Measurements from ENCODE around the gene CARD11. TPM values are rescaled to one million over a fixed set of nuclear protein-coding genes. Genes with fewer than 3 reads are reported as not detected.

The CARD11 gene
- polyA plus RNA-seq, 1 of the 3 experiments (the other 2 are of a cell fraction), result not detected

- Histone ChIP-seq H3K9ac (no peak overlapping the region), H3K4me2 (no peak overlapping the region), H3K27me3 (ENCODE audit: insufficient read depth) (no peaks in the 10 kb centered on the region), H3K4me1 (ENCODE audit: control insufficient read depth in 1 of 2, insufficient read depth in 2 of 2, low read depth in 1 of 2, low read length in 1 of 2) (peaks cover 3 to 13% of the 10 kb centered on the region in 2 experiments; a peak in 3 of 4 replicates), H3K9me2 (no peaks in the 10 kb centered on the region), H3K9me3 (no peaks in the 10 kb centered on the region), H4K20me1 (ENCODE audit: insufficient read depth) (no peaks in the 10 kb centered on the region), H3K27ac (ENCODE audit: low read depth in 2 of 2, low read length in 1 of 2) (no peak overlapping the region), H3K4me3 (ENCODE audit: low read depth in 2 of 2, low read length in 1 of 2) (no peak overlapping the region), H3F3A (replicated peaks; ENCODE audit: insufficient read depth) (peaks cover 4% of the 10 kb centered on the region), H3K36me3 (replicated peaks in 1 of 2; ENCODE audit: control insufficient read depth in 1 of 2, insufficient read depth in 2 of 2, low read length in 1 of 2) (no peaks in the 10 kb centered on the region), H3K79me2 (ENCODE audit: insufficient read depth) (no peaks in the 10 kb centered on the region), H2AFZ (ENCODE audit: low read depth) (no peak overlapping the region)
- 94% methylated on average over 6 of the region's 6 CpGs for WGBS (ENCODE audit: low lambda C conversion rate)
- CTCF ChIA-PET, result interaction anchor here (1.0 kb wide), 1 partner anchor 142 kb away, joined by 6 read pairs; no protein-coding TSS in a partner anchor
- DNase-seq, result no peak
- POLR2A ChIA-PET, result no interaction called here
- no peak for TF ChIP-seq CHD2 (IDR thresholded peaks at IDR 0.05; ENCODE audit: low read length, partially characterized antibody)
- TF ChIP-seq POLR2AphosphoS5 (IDR thresholded peaks at IDR 0.05; ENCODE audit: low read depth, low read length), result no peak
- TF ChIP-seq, protein P1, sequence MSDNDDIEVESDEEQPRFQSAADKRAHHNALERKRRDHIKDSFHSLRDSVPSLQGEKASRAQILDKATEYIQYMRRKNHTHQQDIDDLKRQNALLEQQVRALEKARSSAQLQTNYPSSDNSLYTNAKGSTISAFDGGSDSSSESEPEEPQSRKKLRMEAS (IDR thresholded peaks at IDR 0.05; ENCODE audit: low read depth), result no peak
- no peak for TF ChIP-seq TEAD4 (IDR thresholded peaks at IDR 0.05; ENCODE audit: borderline replicate concordance, insufficient read depth)
- no peak for TF ChIP-seq EZH2phosphoT487 (IDR thresholded peaks at IDR 0.05; ENCODE audit: borderline replicate concordance, low read depth)
- no peak for TF ChIP-seq FOXM1 (IDR thresholded peaks at IDR 0.05; ENCODE audit: low read depth)
- no peak for TF ChIP-seq NFIC (IDR thresholded peaks at IDR 0.05; ENCODE audit: borderline replicate concordance)
- TF ChIP-seq IRF3 (IDR thresholded peaks at IDR 0.05; ENCODE audit: low read depth, low read length), result no peak
- TF ChIP-seq, protein P2, sequence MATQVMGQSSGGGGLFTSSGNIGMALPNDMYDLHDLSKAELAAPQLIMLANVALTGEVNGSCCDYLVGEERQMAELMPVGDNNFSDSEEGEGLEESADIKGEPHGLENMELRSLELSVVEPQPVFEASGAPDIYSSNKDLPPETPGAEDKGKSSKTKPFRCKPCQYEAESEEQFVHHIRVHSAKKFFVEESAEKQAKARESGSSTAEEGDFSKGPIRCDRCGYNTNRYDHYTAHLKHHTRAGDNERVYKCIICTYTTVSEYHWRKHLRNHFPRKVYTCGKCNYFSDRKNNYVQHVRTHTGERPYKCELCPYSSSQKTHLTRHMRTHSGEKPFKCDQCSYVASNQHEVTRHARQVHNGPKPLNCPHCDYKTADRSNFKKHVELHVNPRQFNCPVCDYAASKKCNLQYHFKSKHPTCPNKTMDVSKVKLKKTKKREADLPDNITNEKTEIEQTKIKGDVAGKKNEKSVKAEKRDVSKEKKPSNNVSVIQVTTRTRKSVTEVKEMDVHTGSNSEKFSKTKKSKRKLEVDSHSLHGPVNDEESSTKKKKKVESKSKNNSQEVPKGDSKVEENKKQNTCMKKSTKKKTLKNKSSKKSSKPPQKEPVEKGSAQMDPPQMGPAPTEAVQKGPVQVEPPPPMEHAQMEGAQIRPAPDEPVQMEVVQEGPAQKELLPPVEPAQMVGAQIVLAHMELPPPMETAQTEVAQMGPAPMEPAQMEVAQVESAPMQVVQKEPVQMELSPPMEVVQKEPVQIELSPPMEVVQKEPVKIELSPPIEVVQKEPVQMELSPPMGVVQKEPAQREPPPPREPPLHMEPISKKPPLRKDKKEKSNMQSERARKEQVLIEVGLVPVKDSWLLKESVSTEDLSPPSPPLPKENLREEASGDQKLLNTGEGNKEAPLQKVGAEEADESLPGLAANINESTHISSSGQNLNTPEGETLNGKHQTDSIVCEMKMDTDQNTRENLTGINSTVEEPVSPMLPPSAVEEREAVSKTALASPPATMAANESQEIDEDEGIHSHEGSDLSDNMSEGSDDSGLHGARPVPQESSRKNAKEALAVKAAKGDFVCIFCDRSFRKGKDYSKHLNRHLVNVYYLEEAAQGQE (IDR thresholded peaks at IDR 0.05; ENCODE audit: low read depth, low read length), result no peak
- no peak for TF ChIP-seq FOXJ3 (CRISPR knock-in tag; IDR thresholded peaks at IDR 0.05)
- no peak for TF ChIP-seq EP300 (IDR thresholded peaks at IDR 0.05; ENCODE audit: borderline replicate concordance in 1 of 2, low read depth in 1 of 2, low read length in 1 of 2)
- TF ChIP-seq MXI1 (IDR thresholded peaks at IDR 0.05; ENCODE audit: low read depth, low read length), result no peak
- no peak for TF ChIP-seq FOSL2 (IDR thresholded peaks at IDR 0.05; ENCODE audit: borderline replicate concordance, low read depth)
- TF ChIP-seq JUND (IDR thresholded peaks at IDR 0.05), result no peak
- TF ChIP-seq, protein P3, sequence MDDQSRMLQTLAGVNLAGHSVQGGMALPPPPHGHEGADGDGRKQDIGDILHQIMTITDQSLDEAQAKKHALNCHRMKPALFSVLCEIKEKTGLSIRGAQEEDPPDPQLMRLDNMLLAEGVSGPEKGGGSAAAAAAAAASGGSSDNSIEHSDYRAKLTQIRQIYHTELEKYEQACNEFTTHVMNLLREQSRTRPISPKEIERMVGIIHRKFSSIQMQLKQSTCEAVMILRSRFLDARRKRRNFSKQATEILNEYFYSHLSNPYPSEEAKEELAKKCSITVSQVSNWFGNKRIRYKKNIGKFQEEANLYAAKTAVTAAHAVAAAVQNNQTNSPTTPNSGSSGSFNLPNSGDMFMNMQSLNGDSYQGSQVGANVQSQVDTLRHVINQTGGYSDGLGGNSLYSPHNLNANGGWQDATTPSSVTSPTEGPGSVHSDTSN (IDR thresholded peaks at IDR 0.05), result no peak
- no peak for TF ChIP-seq SIN3A (IDR thresholded peaks at IDR 0.05; ENCODE audit: borderline replicate concordance, low read depth, low read length)
- no peak for TF ChIP-seq GATA2 (CRISPR knock-in tag; IDR thresholded peaks at IDR 0.05)
Observed at GRCh38 chr7:2859952-2860351, 183.7 kb downstream of the CARD11 start.

Measured in SK-N-SH (cell line).